Right lung (tissue), 10 donors: ENCODE results near the gene GOLGA6C. TPM values are rescaled to one million over a fixed set of nuclear protein-coding genes. Genes with fewer than 3 reads are reported as not detected.
"Not testable (repeated sequence)": the region's sequence is repeated elsewhere in the genome, so short reads cannot be mapped to it uniquely, and the experiment has no call there.

Experiments used
- DNase-seq, 2 donors: peaks; one replicate each; pipeline ENCODE4 v3.0.0-alpha.2; 2013
- long read RNA-seq, 8 donors: transcript quantifications; one replicate each; lab custom pipeline, GENCODE V29; 2026
- polyA plus RNA-seq, 5 donors: library from polyadenylated mRNA; unstranded; fragments of 120-200 nt; gene quantifications; one replicate each; pipeline versions ENCODE4 v1.2.1 to v1.2.3, GENCODE V29; 2013; ENCODE audit warnings: inconsistent platforms in 1 of 5, low replicate concordance in 1 of 5; ENCODE audit not compliant: insufficient read length in 5 of 5, insufficient read depth in 1 of 5

GOLGA6C gene
- not detected for polyA plus RNA-seq
- long read RNA-seq, donor 1 = 0 reads
- long read RNA-seq, donor 2 = 0 reads
- long read RNA-seq, donor 3 = 0 reads
- long read RNA-seq, donor 4 = 0 reads
- long read RNA-seq, donor 5 = 0 reads
- long read RNA-seq, donor 6 = 0 reads
- long read RNA-seq, donor 7 = 0 reads
- long read RNA-seq, donor 8 = 0 reads

GRCh38 chr15:75258034-75258433 lies at the start of gene GOLGA6C:
GOLGA6C (plus strand) TSS chr15:75258334; CDS start chr15:75258599, 265 bp downstream.
- DNase-seq = not testable (repeated sequence)

- no peak for DNase-seq
These were observed 49.4 kb upstream of the GOLGA6C start for GRCh38 chr15:75208501-75209288.

- DNase-seq = no peak
These were observed 48.9 kb upstream of the GOLGA6C start for GRCh38 chr15:75209289-75209676.

- no peak for DNase-seq
These were observed 47.3 kb upstream of the GOLGA6C start for GRCh38 chr15:75210811-75211230.

- no peak for DNase-seq
These were observed 46.5 kb upstream of the GOLGA6C start for GRCh38 chr15:75211436-75212199.

- DNase-seq = no peak
These were observed 45.8 kb upstream of the GOLGA6C start for GRCh38 chr15:75212200-75212858.

GRCh38 chr15:75213212-75213767 lies 44.8 kb upstream of the GOLGA6C start:
- no peak for DNase-seq

GRCh38 chr15:75213768-75214221 lies 44.3 kb upstream of the GOLGA6C start:
- no peak for DNase-seq

GRCh38 chr15:75214293-75215096 lies 43.6 kb upstream of the GOLGA6C start:
- DNase-seq = no peak

- no peak for DNase-seq
These were observed 42.8 kb upstream of the GOLGA6C start for GRCh38 chr15:75215107-75216004.

GRCh38 chr15:75217012-75217411 lies 41.1 kb upstream of the GOLGA6C start:
- DNase-seq = no peak

- not testable (repeated sequence) for DNase-seq
These were observed 40.6 kb upstream of the GOLGA6C start for GRCh38 chr15:75217574-75217973.

- DNase-seq = not testable (repeated sequence)
These were observed 38.6 kb upstream of the GOLGA6C start for GRCh38 chr15:75219507-75219929.

GRCh38 chr15:75223688-75224087 lies 34.4 kb upstream of the GOLGA6C start:
- no peak for DNase-seq

GRCh38 chr15:75224281-75224680 lies 33.9 kb upstream of the GOLGA6C start:
- no peak for DNase-seq

GRCh38 chr15:75225102-75225836 lies 32.9 kb upstream of the GOLGA6C start:
- DNase-seq = not testable (repeated sequence)

- no peak for DNase-seq
These were observed 32.0 kb upstream of the GOLGA6C start for GRCh38 chr15:75225951-75226732.

- not testable (repeated sequence) for DNase-seq
These were observed 31.0 kb upstream of the GOLGA6C start for GRCh38 chr15:75227112-75227511.
